A549 (cell line): ENCODE measurements around the gene IPO4.

Experiments used
- CTCF ChIP-seq: fragments of >200 bp; sonication (Bioruptor Twin); formaldehyde crosslinking; IDR thresholded peaks from 3 replicates; pipeline ENCODE4 v1.5.1; 2016
- EP300 ChIP-seq, 2 experiments: fragments of >200 bp; sonication (Bioruptor Twin); formaldehyde crosslinking; IDR thresholded peaks; 2 replicates in 1 of 2; 3 replicates in 1 of 2; pipeline ENCODE4 v1.6.1; 2016 to 2017
- PHF8 ChIP-seq: fragments of 200-600 bp; sonication (generic); IDR thresholded peaks from 2 replicates; pipeline ENCODE4 v1.6.1; 2016; ENCODE audit warnings: low read depth, mild to moderate bottlenecking, antibody characterized with exemption, moderate library complexity, borderline replicate concordance
- SREBF2 ChIP-seq: fragments of 450-650 bp; IDR thresholded peaks from 2 replicates; pipeline ENCODE4 v1.6.1; 2014; ENCODE audit warnings: mild to moderate bottlenecking, moderate library complexity
- TF ChIP-seq, protein P1 (sequence below): fragments of 200-600 bp; sonication (generic); IDR thresholded peaks from 2 replicates; pipeline ENCODE4 v1.6.1; 2016; ENCODE audit warnings: antibody characterized with exemption, mild to moderate bottlenecking, moderate library complexity
- TF ChIP-seq, protein P2 (sequence below): fragments of 450-650 bp; IDR thresholded peaks from 2 replicates; pipeline ENCODE4 v1.6.1; 2014; ENCODE audit warnings: antibody characterized with exemption

- TF ChIP-seq PHF8 (no peak), SREBF2 (no peak), CTCF (no peak), EP300 (IDR thresholded peaks at IDR 0.05) (no peak)
- TF ChIP-seq, protein P1, sequence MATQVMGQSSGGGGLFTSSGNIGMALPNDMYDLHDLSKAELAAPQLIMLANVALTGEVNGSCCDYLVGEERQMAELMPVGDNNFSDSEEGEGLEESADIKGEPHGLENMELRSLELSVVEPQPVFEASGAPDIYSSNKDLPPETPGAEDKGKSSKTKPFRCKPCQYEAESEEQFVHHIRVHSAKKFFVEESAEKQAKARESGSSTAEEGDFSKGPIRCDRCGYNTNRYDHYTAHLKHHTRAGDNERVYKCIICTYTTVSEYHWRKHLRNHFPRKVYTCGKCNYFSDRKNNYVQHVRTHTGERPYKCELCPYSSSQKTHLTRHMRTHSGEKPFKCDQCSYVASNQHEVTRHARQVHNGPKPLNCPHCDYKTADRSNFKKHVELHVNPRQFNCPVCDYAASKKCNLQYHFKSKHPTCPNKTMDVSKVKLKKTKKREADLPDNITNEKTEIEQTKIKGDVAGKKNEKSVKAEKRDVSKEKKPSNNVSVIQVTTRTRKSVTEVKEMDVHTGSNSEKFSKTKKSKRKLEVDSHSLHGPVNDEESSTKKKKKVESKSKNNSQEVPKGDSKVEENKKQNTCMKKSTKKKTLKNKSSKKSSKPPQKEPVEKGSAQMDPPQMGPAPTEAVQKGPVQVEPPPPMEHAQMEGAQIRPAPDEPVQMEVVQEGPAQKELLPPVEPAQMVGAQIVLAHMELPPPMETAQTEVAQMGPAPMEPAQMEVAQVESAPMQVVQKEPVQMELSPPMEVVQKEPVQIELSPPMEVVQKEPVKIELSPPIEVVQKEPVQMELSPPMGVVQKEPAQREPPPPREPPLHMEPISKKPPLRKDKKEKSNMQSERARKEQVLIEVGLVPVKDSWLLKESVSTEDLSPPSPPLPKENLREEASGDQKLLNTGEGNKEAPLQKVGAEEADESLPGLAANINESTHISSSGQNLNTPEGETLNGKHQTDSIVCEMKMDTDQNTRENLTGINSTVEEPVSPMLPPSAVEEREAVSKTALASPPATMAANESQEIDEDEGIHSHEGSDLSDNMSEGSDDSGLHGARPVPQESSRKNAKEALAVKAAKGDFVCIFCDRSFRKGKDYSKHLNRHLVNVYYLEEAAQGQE, result no peak
- TF ChIP-seq, protein P2, sequence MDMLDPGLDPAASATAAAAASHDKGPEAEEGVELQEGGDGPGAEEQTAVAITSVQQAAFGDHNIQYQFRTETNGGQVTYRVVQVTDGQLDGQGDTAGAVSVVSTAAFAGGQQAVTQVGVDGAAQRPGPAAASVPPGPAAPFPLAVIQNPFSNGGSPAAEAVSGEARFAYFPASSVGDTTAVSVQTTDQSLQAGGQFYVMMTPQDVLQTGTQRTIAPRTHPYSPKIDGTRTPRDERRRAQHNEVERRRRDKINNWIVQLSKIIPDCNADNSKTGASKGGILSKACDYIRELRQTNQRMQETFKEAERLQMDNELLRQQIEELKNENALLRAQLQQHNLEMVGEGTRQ, result no peak
Measured at GRCh38 chr14:24219080-24219479, 30.5 kb upstream of the IPO4 start.
